ENCODE data around the gene CACNA1I. TPM values are rescaled to one million over a fixed set of nuclear protein-coding genes. Genes with fewer than 3 reads are reported as not detected.

CACNA1I gene
- total and polyA plus RNA-seq, 2 experiments from 2014 or later, result 0.42 to 2.4 TPM

DNA sequence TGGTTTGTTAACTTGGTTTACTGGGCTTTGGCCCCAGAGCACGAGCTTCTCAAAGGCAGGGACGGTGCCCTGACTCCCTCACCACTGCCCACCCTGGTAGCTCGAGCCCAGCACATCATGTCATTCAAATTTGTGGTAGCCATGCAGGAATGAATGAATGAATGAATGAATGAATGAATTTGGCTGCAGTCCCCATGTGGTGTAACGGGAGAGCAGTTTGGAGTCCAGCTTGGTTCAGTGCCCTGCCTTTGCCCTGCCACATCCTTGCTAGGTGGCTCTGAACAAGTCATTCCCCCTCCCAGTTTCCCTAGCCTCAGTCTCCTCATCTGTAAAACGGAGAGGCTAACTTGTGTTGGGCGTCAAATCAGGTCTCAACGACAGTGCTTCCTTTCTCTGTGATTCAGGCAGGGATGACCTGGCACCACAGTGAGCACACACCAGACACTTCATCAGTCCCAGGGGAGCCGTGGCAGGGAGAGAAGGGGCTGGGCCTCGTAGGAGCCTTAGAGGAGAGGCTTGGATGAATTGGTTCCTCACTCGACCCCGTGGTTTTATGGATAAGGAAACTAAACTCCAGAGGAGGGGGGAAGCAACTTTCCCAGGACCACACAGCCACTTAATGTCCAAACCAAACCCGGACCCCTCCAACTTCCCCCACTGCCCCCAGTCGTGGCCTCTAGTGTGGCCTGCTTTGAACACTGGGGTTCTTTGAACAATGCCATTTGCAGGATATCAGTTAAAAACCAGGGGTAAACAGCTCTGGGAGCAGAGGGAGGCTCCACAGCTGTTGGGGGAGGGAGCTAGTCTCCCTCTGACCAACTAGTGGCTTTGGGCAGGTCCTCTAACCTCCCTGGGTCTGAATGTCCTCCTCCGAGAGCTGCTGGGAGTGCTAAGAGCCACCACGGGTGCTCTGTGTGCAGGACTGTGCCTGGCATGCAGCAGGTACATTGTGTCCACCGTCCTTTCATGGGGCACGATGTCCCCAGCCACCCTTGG lies 86.2 kb downstream of the CACNA1I start:
- DNase-seq (ENCODE audit: low spot score) (no peak), ATAC-seq (no peak)
- Histone ChIP-seq H2AFZ (no peak overlapping the region), H3K4me3 (no peak overlapping the region), H3K79me2 (replicated peaks; ENCODE audit: insufficient read depth) (no peaks in the 10 kb centered on the region), H3K27ac (ENCODE audit: low read depth) (no peak overlapping the region), H3K4me1 (ENCODE audit: insufficient read depth) (no peaks in the 10 kb centered on the region), H4K20me1 (replicated peaks; ENCODE audit: insufficient read depth) (no peaks in the 10 kb centered on the region), H3F3A (replicated peaks; ENCODE audit: low read depth) (no peaks in the 10 kb centered on the region), H3K4me2 (no peak overlapping the region), H3K36me3 (ENCODE audit: insufficient read depth) (no peaks in the 10 kb centered on the region), H3K9me2 (ENCODE audit: insufficient read depth) (no peaks in the 10 kb centered on the region), H3K27me3 (ENCODE audit: insufficient read depth) (peaks cover 7% of the 10 kb centered on the region; the same call in 1 of the 2 replicates)
- Mint-ChIP-seq H3K36me3 (ENCODE audit: low read depth) (no peaks in the 10 kb centered on the region), H3K27me3 (ENCODE audit: insufficient read depth, low read depth, poor library complexity) (peaks cover 17% of the 10 kb centered on the region), H3K4me3 (no peak overlapping the region), H3K27ac (no peak overlapping the region), H3K4me1 (no peaks in the 10 kb centered on the region), H3K9me3 (no peaks in the 10 kb centered on the region)
- TF ChIP-seq, protein P1, sequence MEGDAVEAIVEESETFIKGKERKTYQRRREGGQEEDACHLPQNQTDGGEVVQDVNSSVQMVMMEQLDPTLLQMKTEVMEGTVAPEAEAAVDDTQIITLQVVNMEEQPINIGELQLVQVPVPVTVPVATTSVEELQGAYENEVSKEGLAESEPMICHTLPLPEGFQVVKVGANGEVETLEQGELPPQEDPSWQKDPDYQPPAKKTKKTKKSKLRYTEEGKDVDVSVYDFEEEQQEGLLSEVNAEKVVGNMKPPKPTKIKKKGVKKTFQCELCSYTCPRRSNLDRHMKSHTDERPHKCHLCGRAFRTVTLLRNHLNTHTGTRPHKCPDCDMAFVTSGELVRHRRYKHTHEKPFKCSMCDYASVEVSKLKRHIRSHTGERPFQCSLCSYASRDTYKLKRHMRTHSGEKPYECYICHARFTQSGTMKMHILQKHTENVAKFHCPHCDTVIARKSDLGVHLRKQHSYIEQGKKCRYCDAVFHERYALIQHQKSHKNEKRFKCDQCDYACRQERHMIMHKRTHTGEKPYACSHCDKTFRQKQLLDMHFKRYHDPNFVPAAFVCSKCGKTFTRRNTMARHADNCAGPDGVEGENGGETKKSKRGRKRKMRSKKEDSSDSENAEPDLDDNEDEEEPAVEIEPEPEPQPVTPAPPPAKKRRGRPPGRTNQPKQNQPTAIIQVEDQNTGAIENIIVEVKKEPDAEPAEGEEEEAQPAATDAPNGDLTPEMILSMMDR (conservative IDR thresholded peaks at IDR 0.05; ENCODE audit: low read depth in 2 of 2), result no peak
- TF ChIP-seq POLR2AphosphoS5 (IDR thresholded peaks at IDR 0.05; ENCODE audit: low read depth) (no peak), STAT1 (IDR thresholded peaks at IDR 0.05; ENCODE audit: unreplicated experiment) (no peak), EZH2 (IDR thresholded peaks at IDR 0.05; ENCODE audit: low read depth, unreplicated experiment) (no peak), NANOG (IDR thresholded peaks at IDR 0.05; ENCODE audit: borderline replicate concordance) (no peak), ZNF331 (CRISPR knock-in tag; IDR thresholded peaks at IDR 0.05; ENCODE audit: low read depth) (no peak), JUNB (IDR thresholded peaks at IDR 0.05; ENCODE audit: unreplicated experiment) (no peak), CREB1 (CRISPR knock-in tag; IDR thresholded peaks at IDR 0.05; ENCODE audit: low read depth) (no peak), ZNF114 (CRISPR knock-in tag; IDR thresholded peaks at IDR 0.05) (no peak), EZH2phosphoT487 (IDR thresholded peaks at IDR 0.05; ENCODE audit: unreplicated experiment) (no peak)
- TF ChIP-seq, protein P2, sequence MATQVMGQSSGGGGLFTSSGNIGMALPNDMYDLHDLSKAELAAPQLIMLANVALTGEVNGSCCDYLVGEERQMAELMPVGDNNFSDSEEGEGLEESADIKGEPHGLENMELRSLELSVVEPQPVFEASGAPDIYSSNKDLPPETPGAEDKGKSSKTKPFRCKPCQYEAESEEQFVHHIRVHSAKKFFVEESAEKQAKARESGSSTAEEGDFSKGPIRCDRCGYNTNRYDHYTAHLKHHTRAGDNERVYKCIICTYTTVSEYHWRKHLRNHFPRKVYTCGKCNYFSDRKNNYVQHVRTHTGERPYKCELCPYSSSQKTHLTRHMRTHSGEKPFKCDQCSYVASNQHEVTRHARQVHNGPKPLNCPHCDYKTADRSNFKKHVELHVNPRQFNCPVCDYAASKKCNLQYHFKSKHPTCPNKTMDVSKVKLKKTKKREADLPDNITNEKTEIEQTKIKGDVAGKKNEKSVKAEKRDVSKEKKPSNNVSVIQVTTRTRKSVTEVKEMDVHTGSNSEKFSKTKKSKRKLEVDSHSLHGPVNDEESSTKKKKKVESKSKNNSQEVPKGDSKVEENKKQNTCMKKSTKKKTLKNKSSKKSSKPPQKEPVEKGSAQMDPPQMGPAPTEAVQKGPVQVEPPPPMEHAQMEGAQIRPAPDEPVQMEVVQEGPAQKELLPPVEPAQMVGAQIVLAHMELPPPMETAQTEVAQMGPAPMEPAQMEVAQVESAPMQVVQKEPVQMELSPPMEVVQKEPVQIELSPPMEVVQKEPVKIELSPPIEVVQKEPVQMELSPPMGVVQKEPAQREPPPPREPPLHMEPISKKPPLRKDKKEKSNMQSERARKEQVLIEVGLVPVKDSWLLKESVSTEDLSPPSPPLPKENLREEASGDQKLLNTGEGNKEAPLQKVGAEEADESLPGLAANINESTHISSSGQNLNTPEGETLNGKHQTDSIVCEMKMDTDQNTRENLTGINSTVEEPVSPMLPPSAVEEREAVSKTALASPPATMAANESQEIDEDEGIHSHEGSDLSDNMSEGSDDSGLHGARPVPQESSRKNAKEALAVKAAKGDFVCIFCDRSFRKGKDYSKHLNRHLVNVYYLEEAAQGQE (IDR thresholded peaks at IDR 0.05; ENCODE audit: unreplicated experiment), result no peak
- TF ChIP-seq, protein P3, sequence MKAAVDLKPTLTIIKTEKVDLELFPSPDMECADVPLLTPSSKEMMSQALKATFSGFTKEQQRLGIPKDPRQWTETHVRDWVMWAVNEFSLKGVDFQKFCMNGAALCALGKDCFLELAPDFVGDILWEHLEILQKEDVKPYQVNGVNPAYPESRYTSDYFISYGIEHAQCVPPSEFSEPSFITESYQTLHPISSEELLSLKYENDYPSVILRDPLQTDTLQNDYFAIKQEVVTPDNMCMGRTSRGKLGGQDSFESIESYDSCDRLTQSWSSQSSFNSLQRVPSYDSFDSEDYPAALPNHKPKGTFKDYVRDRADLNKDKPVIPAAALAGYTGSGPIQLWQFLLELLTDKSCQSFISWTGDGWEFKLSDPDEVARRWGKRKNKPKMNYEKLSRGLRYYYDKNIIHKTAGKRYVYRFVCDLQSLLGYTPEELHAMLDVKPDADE (IDR thresholded peaks at IDR 0.05), result no peak
- TF ChIP-seq, protein P4, sequence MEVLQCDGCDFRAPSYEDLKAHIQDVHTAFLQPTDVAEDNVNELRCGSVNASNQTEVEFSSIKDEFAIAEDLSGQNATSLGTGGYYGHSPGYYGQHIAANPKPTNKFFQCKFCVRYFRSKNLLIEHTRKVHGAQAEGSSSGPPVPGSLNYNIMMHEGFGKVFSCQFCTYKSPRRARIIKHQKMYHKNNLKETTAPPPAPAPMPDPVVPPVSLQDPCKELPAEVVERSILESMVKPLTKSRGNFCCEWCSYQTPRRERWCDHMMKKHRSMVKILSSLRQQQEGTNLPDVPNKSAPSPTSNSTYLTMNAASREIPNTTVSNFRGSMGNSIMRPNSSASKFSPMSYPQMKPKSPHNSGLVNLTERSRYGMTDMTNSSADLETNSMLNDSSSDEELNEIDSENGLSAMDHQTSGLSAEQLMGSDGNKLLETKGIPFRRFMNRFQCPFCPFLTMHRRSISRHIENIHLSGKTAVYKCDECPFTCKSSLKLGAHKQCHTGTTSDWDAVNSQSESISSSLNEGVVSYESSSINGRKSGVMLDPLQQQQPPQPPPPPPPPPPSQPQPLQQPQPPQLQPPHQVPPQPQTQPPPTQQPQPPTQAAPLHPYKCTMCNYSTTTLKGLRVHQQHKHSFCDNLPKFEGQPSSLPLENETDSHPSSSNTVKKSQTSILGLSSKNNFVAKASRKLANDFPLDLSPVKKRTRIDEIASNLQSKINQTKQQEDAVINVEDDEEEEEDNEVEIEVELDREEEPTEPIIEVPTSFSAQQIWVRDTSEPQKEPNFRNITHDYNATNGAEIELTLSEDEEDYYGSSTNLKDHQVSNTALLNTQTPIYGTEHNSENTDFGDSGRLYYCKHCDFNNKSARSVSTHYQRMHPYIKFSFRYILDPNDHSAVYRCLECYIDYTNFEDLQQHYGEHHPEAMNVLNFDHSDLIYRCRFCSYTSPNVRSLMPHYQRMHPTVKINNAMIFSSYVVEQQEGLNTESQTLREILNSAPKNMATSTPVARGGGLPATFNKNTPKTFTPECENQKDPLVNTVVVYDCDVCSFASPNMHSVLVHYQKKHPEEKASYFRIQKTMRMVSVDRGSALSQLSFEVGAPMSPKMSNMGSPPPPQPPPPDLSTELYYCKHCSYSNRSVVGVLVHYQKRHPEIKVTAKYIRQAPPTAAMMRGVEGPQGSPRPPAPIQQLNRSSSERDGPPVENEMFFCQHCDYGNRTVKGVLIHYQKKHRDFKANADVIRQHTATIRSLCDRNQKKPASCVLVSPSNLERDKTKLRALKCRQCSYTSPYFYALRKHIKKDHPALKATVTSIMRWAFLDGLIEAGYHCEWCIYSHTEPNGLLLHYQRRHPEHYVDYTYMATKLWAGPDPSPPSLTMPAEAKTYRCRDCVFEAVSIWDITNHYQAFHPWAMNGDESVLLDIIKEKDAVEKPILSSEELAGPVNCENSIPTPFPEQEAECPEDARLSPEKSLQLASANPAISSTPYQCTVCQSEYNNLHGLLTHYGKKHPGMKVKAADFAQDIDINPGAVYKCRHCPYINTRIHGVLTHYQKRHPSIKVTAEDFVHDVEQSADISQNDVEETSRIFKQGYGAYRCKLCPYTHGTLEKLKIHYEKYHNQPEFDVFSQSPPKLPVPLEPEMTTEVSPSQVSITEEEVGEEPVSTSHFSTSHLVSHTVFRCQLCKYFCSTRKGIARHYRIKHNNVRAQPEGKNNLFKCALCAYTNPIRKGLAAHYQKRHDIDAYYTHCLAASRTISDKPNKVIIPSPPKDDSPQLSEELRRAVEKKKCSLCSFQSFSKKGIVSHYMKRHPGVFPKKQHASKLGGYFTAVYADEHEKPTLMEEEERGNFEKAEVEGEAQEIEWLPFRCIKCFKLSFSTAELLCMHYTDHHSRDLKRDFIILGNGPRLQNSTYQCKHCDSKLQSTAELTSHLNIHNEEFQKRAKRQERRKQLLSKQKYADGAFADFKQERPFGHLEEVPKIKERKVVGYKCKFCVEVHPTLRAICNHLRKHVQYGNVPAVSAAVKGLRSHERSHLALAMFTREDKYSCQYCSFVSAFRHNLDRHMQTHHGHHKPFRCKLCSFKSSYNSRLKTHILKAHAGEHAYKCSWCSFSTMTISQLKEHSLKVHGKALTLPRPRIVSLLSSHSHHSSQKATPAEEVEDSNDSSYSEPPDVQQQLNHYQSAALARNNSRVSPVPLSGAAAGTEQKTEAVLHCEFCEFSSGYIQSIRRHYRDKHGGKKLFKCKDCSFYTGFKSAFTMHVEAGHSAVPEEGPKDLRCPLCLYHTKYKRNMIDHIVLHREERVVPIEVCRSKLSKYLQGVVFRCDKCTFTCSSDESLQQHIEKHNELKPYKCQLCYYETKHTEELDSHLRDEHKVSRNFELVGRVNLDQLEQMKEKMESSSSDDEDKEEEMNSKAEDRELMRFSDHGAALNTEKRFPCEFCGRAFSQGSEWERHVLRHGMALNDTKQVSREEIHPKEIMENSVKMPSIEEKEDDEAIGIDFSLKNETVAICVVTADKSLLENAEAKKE (CRISPR knock-in tag; IDR thresholded peaks at IDR 0.05), result no peak

Data from GM23338 (cell line).